Measurements from ENCODE around the gene PKNOX2.

- TF ChIP-seq CTCF (IDR thresholded peaks at IDR 0.05; ENCODE audit: low read depth, low read length, poor library complexity, severe bottlenecking) (no peak), EZH2phosphoT487 (IDR thresholded peaks at IDR 0.05; ENCODE audit: borderline replicate concordance, low read length) (no peak)
Measured at GRCh38 chr11:125476721-125477120, 312.2 kb downstream of the PKNOX2 start.

Data from DOHH2 (cell line).